Upper lobe of right lung (tissue), 1 donor: ENCODE results near the gene CD74. TPM values are rescaled to one million over a fixed set of nuclear protein-coding genes. Genes with fewer than 3 reads are reported as not detected.

Experiments
- ATAC-seq: fragments of 200-7000 bp; cut with Tn5 transposase; one replicate; pipeline ENCODE4 v1.9.1; 2020; ENCODE audit warnings: mild to moderate bottlenecking, moderate library complexity
- DNase-seq: peaks from one replicate; pipeline ENCODE4 v3.0.0-alpha.2; 2020
- H3K27ac ChIP-seq: fragments of 200-600 bp; one replicate; pipeline ENCODE4 v1.8.0; 2022
- H3K27me3 ChIP-seq: fragments of 200-600 bp; one replicate; pipeline ENCODE4 v1.8.0; 2022; ENCODE audit warnings: mild to moderate bottlenecking
- H3K36me3 ChIP-seq: fragments of 200-600 bp; one replicate; pipeline ENCODE4 v1.8.0; 2022
- H3K4me1 ChIP-seq: fragments of 200-600 bp; one replicate; pipeline ENCODE4 v1.8.0; 2022
- H3K4me3 ChIP-seq: fragments of 200-600 bp; one replicate; pipeline ENCODE4 v1.8.0; 2022; ENCODE audit warnings: mild to moderate bottlenecking
- H3K9me3 ChIP-seq: fragments of 200-600 bp; one replicate; pipeline ENCODE4 v1.8.0; 2022
- intact Hi-C: fragments of 100-400 bp; cut with DNase I; formaldehyde crosslinking; loops from one replicate; pipeline ENCODE4 v1.11.0; 2022
- total RNA-seq: library from RNA; stranded (reverse); fragmentation: NEBNext Ultra II Directional; extraction: Animal tissue kit (Norgen Biotek cat#: 25700); gene quantifications from one replicate; pipeline ENCODE4 v1.2.1, GENCODE V29; 2021
- TF ChIP-seq, protein P1 (sequence below): fragments of 200-600 bp; IDR thresholded peaks from one replicate; pipeline ENCODE4 v1.8.0; 2022; ENCODE audit warnings: antibody characterized with exemption
- donor health status: DM: no; HTN: yes; CAD: no; lungs with severe emphysema.

CD74 gene
- total RNA-seq, 1 donor from 2014 or later = 2,961 TPM

DNA sequence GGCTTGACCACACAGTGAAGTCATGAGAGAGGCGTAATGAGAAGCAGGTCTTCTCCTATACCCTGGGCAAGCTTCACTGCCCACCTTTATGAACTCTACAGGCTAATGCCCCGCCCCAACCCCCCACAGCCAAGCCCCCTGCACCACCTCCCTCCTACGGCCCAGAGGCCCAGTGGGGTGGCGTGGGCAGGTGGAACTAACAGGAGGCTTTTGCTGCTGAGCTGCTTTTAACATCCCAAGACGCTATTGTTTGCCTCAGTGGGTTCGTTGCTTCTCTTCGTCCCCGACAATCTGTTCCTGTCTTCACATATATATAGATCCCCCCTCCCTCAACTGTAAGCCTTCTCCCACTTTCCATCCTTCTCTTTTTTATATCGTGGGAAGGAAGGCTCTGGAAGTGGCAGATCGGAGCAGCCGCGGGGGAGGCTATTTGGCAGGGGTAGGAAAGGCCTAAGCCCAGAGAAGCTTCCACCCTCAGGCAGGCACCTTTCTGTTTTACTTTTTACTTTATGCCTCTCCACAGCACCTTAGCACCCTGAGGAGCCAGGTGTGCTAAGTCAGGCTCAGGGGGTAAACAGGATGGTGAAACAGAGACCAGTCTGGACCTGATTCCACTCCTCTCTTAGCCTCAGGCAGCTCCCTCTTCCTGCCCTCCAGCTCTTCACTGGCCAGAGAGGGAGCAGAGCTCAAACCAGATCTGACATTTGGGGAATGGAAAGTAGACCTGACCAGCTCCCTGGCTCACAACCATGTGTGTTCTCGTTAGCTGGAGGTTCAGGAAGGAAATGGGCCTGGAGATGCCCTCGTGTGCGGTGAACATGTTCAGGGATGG, 26.5 kb downstream of the CD74 start:
- ATAC-seq (no peak), DNase-seq (no peak)
- TF ChIP-seq, protein P1, sequence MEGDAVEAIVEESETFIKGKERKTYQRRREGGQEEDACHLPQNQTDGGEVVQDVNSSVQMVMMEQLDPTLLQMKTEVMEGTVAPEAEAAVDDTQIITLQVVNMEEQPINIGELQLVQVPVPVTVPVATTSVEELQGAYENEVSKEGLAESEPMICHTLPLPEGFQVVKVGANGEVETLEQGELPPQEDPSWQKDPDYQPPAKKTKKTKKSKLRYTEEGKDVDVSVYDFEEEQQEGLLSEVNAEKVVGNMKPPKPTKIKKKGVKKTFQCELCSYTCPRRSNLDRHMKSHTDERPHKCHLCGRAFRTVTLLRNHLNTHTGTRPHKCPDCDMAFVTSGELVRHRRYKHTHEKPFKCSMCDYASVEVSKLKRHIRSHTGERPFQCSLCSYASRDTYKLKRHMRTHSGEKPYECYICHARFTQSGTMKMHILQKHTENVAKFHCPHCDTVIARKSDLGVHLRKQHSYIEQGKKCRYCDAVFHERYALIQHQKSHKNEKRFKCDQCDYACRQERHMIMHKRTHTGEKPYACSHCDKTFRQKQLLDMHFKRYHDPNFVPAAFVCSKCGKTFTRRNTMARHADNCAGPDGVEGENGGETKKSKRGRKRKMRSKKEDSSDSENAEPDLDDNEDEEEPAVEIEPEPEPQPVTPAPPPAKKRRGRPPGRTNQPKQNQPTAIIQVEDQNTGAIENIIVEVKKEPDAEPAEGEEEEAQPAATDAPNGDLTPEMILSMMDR = no peak
- H3K9me3 ChIP-seq = no peaks in the 10 kb centered on the region
- no peaks in the 10 kb centered on the region for H3K4me1 ChIP-seq
- H3K4me3 ChIP-seq = no peak overlapping the region
- no peaks in the 10 kb centered on the region for H3K27me3 ChIP-seq
- peaks cover 96% of the 10 kb centered on the region for H3K36me3 ChIP-seq
- intact Hi-C loops = no loop called here
- no peak overlapping the region for H3K27ac ChIP-seq

DNA sequence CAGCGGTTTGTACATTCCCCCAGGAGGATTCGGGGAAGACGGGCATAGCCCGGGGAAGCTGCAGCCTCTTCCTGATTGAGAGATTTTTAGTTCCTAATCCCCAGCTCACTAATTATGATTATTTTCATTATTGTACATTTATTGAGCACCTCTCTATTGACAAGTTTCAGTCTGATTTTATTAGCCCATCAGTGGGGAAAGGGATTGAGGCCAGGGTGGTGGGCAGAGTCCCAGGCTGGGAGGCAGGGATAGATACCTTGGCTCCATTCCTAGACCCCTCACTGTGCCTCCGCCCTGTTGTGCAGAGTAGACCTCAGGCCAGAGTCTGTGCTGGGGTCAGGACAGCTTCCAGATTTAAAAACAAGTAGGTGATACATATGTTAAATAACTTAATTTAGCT, 28.0 kb downstream of the CD74 start:
- H3K9me3 ChIP-seq = no peaks in the 10 kb centered on the region

DNA sequence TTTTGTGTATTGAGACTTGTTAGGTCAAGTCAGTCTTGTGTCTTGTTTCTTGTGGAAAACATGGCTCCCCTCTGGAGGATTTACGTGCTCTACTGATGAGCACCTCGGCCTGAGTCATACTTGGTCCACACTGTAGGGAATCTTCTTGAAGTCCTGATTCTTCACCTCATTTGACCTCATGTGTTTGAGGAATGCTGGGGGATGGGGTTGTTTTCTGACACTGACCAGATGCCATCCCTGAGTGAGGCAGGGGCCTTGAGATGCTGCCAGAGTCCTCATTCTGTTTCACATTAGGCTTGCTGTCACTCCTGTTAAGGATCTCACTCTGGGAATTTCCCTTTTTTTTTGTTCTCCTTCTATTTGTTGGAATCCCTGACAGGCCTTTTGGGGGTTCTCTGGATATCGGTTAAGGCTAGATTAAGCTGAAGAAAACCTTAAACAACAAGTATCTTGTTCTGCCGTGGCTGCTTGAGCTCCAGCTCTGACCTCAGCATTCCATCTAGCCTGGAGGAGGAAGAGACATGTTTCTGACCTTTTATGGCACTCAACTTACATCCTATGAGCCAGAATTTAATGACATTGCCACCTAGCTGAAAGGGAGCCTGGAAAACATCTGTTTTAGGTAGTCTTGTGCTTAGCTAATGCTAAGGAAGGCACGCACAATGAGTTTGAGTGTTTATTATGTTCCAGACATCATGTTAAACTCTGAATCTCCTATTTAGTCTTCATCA, 34.6 kb downstream of the CD74 start:
- Histone ChIP-seq H3K4me3 (no peak overlapping the region), H3K27ac (no peak overlapping the region), H3K9me3 (no peaks in the 10 kb centered on the region), H3K4me1 (no peaks in the 10 kb centered on the region), H3K27me3 (no peaks in the 10 kb centered on the region), H3K36me3 (peaks cover 100% of the 10 kb centered on the region)
- DNase-seq (no peak), ATAC-seq (no peak)
- TF ChIP-seq, protein P1 = no peak
- intact Hi-C loops = no loop called here

More for the DNA sequence above, 28.0 kb downstream of the CD74 start:
- Histone ChIP-seq H3K27ac (no peak overlapping the region), H3K36me3 (peaks cover 96% of the 10 kb centered on the region), H3K4me1 (no peaks in the 10 kb centered on the region), H3K4me3 (no peak overlapping the region), H3K27me3 (no peaks in the 10 kb centered on the region)
- ATAC-seq (no peak), DNase-seq (no peak)
- intact Hi-C loops = no loop called here
- TF ChIP-seq, protein P1 = no peak

DNA sequence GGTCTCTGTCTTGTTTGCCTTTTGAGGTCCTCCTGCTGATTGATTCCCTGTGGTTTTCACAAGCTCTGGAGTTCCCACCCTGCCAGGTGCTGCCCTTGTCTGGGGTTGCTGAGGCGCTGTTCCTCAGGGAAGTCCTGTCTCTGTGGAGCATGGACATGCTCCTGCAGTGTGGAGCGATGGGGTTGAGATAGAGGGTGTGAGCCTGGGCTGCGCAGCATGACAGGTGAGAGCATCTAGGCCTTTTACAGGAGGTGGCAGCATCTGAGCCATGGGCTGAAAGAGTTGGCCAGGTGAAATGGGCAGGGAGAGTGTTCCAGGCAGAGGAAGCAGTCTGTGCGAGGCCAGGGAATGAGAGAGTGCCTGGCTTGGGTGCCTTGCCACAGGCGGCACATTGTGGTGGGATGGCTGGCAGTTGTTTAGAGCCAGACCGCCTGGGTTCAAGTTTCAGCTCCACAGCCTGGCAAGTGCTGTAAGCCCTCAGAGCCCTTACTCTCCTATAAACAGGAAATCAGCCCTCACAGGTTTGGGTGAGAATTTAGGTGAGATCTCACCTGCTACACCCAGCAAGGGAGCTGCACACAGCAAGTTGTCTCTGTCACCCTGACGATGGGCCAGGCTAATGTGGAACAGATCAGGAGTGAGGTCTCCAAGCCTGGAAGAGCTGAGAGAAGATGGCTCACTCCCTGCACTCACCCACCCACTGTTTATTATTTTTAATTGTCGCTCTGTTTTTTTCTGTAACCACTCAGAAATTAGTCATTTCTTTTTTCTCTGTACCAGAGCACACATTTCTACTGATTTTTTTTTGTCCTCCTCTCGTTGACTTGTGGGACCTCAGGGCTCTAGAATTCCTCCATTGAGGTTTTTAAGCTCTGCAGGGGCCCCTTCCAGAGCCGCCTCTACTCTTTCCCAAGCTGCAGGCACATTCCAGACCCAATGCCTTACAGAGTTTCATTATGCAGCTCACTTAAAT, 35.6 kb downstream of the CD74 start:
- Histone ChIP-seq H3K4me1 (no peaks in the 10 kb centered on the region), H3K9me3 (no peaks in the 10 kb centered on the region), H3K27me3 (no peaks in the 10 kb centered on the region), H3K4me3 (no peak overlapping the region), H3K36me3 (peaks cover 100% of the 10 kb centered on the region), H3K27ac (no peak overlapping the region)
- DNase-seq = no peak
- no peak for ATAC-seq
- TF ChIP-seq, protein P1 = no peak
- intact Hi-C loops = no loop called here

DNA sequence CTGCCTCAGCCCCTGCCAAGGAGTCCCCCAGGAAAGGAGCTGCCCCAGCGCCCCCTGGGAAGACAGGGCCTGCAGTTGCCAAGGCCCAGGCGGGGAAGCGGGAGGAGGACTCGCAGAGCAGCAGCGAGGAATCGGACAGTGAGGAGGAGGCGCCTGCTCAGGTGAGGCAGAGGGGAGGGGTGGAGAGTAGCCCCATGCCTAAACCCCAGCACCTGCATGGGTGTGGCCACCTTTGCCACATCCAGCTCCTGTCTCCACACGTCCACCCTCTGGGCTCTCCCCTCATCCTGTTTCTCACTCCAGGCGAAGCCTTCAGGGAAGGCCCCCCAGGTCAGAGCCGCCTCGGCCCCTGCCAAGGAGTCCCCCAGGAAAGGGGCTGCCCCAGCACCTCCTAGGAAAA, 38.1 kb downstream of the CD74 start:
- no peaks in the 10 kb centered on the region for H3K4me1 ChIP-seq
- no peak for ATAC-seq
- H3K27ac ChIP-seq = no peak overlapping the region
- no peaks in the 10 kb centered on the region for H3K9me3 ChIP-seq
- TF ChIP-seq, protein P1 = no peak
- no peak overlapping the region for H3K4me3 ChIP-seq
- DNase-seq = peak; percentile 60
- intact Hi-C loops = no loop called here
- H3K27me3 ChIP-seq = no peaks in the 10 kb centered on the region
- peaks cover 100% of the 10 kb centered on the region for H3K36me3 ChIP-seq
